HEK293 (cell line): Measurements from ENCODE around the gene PRKAR2B.

Experiments used
- CTCF ChIA-PET: fragments of 350-600 bp; formaldehyde crosslinking; extraction: SDS; loops from one replicate; lab custom pipeline; 2021; ENCODE audit warnings: antibody characterized with exemption; lab: Yijun Ruan, JAX
- POLR2A ChIA-PET: fragments of 300-600 bp; formaldehyde crosslinking; extraction: SDS; loops from one replicate; lab custom pipeline; 2020; ENCODE audit warnings: antibody characterized with exemption, inconsistent platforms; lab: Yijun Ruan, JAX
- H3K27ac ChIP-seq: fragments of 200-500 bp; sonication (Bioruptor generic); 2 replicates; pipeline ENCODE4 v1.5.1; 2014; ENCODE audit warnings: low read depth, low read length, control low read depth, inconsistent platforms; ENCODE audit errors: extremely low read depth
- H3K36me3 ChIP-seq, 2 experiments: fragments of 200-500 bp in 1 of 2; sonication (Bioruptor generic) in 1 of 2; 1 replicate in 1 of 2; 2 replicates in 1 of 2; pipeline ENCODE4 v1.5.1; 2014 to 2017; ENCODE audit warnings: inconsistent platforms in 2 of 2, low read length in 2 of 2; ENCODE audit not compliant: control insufficient read depth in 2 of 2, insufficient read depth in 1 of 2
- H3K4me1 ChIP-seq: fragments of 200-500 bp; sonication (Bioruptor generic); 2 replicates; pipeline ENCODE4 v1.5.1; 2014; ENCODE audit warnings: mild to moderate bottlenecking, low read length, inconsistent platforms; ENCODE audit not compliant: control insufficient read depth, insufficient read depth
- H3K4me3 ChIP-seq: 2 replicates; pipeline ENCODE4 v1.5.1; 2011; ENCODE audit warnings: low read depth, mild to moderate bottlenecking, control low read depth, low read length, moderate library complexity
- H3K9me3 ChIP-seq: fragments of 200-500 bp; sonication (Bioruptor generic); 2 replicates; pipeline ENCODE4 v1.5.1; 2014; ENCODE audit warnings: low read depth, low read length, inconsistent platforms; ENCODE audit not compliant: control insufficient read depth, insufficient read depth
- KLF1 ChIP-seq: fragments of 450-650 bp; formaldehyde crosslinking; IDR thresholded peaks from 2 replicates; pipeline ENCODE4 v1.5.1; 2016; ENCODE audit warnings: missing biosample characterization, missing genetic modification characterization
- KLF17 ChIP-seq: fragments of 450-650 bp; formaldehyde crosslinking; IDR thresholded peaks from 2 replicates; pipeline ENCODE4 v1.5.1; 2016; ENCODE audit warnings: missing biosample characterization, missing genetic modification characterization
- MZF1 ChIP-seq: fragments of 450-650 bp; formaldehyde crosslinking; IDR thresholded peaks from 2 replicates; pipeline ENCODE4 v1.5.1; 2017; ENCODE audit warnings: missing biosample characterization, missing genetic modification characterization, borderline replicate concordance
- SCRT1 ChIP-seq: fragments of 450-650 bp; formaldehyde crosslinking; IDR thresholded peaks from 2 replicates; pipeline ENCODE4 v1.5.1; 2016; ENCODE audit warnings: missing biosample characterization, missing genetic modification characterization, borderline replicate concordance
- SP7 ChIP-seq: fragments of 450-650 bp; formaldehyde crosslinking; IDR thresholded peaks from 2 replicates; pipeline ENCODE4 v1.5.1; 2016; ENCODE audit warnings: missing biosample characterization, missing genetic modification characterization
- ZNF112 ChIP-seq: fragments of 450-650 bp; formaldehyde crosslinking; IDR thresholded peaks from 2 replicates; pipeline ENCODE4 v1.5.0; 2017; ENCODE audit warnings: missing biosample characterization, missing genetic modification characterization
- ZNF146 ChIP-seq: fragments of 450-650 bp; formaldehyde crosslinking; IDR thresholded peaks from 2 replicates; pipeline ENCODE4 v1.5.1; 2016; ENCODE audit warnings: missing biosample characterization, missing genetic modification characterization
- ZNF157 ChIP-seq: fragments of 450-650 bp; formaldehyde crosslinking; IDR thresholded peaks from 2 replicates; pipeline ENCODE4 v1.5.1; 2016; ENCODE audit warnings: missing biosample characterization, missing genetic modification characterization
- ZNF280C ChIP-seq: fragments of 450-650 bp; formaldehyde crosslinking; IDR thresholded peaks from 2 replicates; pipeline ENCODE4 v1.5.1; 2016; ENCODE audit warnings: missing biosample characterization, missing genetic modification characterization
- ZNF311 ChIP-seq: fragments of 450-650 bp; formaldehyde crosslinking; IDR thresholded peaks from 2 replicates; pipeline ENCODE4 v1.5.1; 2017; ENCODE audit warnings: missing biosample characterization, missing genetic modification characterization, borderline replicate concordance
- ZNF529 ChIP-seq: fragments of 450-650 bp; formaldehyde crosslinking; IDR thresholded peaks from 2 replicates; pipeline ENCODE4 v1.5.1; 2017; ENCODE audit warnings: missing genetic modification characterization, missing biosample characterization; ENCODE audit not compliant: insufficient replicate concordance
- ZNF670 ChIP-seq: fragments of 450-650 bp; formaldehyde crosslinking; IDR thresholded peaks from 2 replicates; pipeline ENCODE4 v1.5.1; 2016; ENCODE audit warnings: missing biosample characterization, missing genetic modification characterization, low read depth
- ZNF677 ChIP-seq: fragments of 450-650 bp; IDR thresholded peaks from 2 replicates; pipeline ENCODE4 v1.5.0; 2018; ENCODE audit warnings: missing biosample characterization, mild to moderate bottlenecking, missing genetic modification characterization, moderate library complexity
- ZNF792 ChIP-seq: fragments of 450-650 bp; formaldehyde crosslinking; IDR thresholded peaks from 2 replicates; pipeline ENCODE4 v1.5.1; 2016; ENCODE audit warnings: missing biosample characterization, missing genetic modification characterization
- ZSCAN23 ChIP-seq: fragments of 450-650 bp; formaldehyde crosslinking; IDR thresholded peaks from 2 replicates; pipeline ENCODE4 v1.5.1; 2016; ENCODE audit warnings: missing biosample characterization, missing genetic modification characterization
- TF ChIP-seq, protein P1 (sequence below): fragments of 450-650 bp; formaldehyde crosslinking; IDR thresholded peaks from 2 replicates; pipeline ENCODE4 v1.5.1; 2016; ENCODE audit warnings: missing biosample characterization, missing genetic modification characterization
- TF ChIP-seq, protein P2 (sequence below): fragments of 450-650 bp; formaldehyde crosslinking; IDR thresholded peaks from 2 replicates; pipeline ENCODE4 v1.5.1; 2017; ENCODE audit warnings: missing biosample characterization, missing genetic modification characterization
- TF ChIP-seq, protein P3 (sequence below): fragments of 450-650 bp; formaldehyde crosslinking; IDR thresholded peaks from 2 replicates; pipeline ENCODE4 v1.5.1; 2016; ENCODE audit warnings: missing biosample characterization, missing genetic modification characterization

Gene PRKAR2B

GRCh38 chr7:107122486-107122911 is 78.0 kb downstream of the PRKAR2B start:
- POLR2A ChIA-PET: no interaction called here
- CTCF ChIA-PET: interaction anchor here (0.9 to 1.2 kb wide), 3 partner anchors 30 to 330 kb away, joined by 3 to 4 read pairs (median 3); no protein-coding TSS in a partner anchor
- Histone ChIP-seq H3K27ac (no peak overlapping the region), H3K4me3 (no peak overlapping the region), H3K36me3 (no peaks in the 10 kb centered on the region), H3K4me1 (peaks cover 7% of the 10 kb centered on the region), H3K9me3 (no peaks in the 10 kb centered on the region)
- TF ChIP-seq, protein P1, sequence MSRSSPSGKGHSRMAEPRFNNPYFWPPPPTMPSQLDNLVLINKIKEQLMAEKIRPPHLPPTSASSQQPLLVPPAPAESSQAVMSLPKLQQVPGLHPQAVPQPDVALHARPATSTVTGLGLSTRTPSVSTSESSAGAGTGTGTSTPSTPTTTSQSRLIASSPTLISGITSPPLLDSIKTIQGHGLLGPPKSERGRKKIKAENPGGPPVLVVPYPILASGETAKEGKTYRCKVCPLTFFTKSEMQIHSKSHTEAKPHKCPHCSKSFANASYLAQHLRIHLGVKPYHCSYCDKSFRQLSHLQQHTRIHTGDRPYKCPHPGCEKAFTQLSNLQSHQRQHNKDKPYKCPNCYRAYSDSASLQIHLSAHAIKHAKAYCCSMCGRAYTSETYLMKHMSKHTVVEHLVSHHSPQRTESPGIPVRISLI (tag by site-specific recombination): no peak
- TF ChIP-seq, protein P2, sequence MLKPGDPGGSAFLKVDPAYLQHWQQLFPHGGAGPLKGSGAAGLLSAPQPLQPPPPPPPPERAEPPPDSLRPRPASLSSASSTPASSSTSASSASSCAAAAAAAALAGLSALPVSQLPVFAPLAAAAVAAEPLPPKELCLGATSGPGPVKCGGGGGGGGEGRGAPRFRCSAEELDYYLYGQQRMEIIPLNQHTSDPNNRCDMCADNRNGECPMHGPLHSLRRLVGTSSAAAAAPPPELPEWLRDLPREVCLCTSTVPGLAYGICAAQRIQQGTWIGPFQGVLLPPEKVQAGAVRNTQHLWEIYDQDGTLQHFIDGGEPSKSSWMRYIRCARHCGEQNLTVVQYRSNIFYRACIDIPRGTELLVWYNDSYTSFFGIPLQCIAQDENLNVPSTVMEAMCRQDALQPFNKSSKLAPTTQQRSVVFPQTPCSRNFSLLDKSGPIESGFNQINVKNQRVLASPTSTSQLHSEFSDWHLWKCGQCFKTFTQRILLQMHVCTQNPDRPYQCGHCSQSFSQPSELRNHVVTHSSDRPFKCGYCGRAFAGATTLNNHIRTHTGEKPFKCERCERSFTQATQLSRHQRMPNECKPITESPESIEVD (tag by site-specific recombination): peak; percentile 82

DNA sequence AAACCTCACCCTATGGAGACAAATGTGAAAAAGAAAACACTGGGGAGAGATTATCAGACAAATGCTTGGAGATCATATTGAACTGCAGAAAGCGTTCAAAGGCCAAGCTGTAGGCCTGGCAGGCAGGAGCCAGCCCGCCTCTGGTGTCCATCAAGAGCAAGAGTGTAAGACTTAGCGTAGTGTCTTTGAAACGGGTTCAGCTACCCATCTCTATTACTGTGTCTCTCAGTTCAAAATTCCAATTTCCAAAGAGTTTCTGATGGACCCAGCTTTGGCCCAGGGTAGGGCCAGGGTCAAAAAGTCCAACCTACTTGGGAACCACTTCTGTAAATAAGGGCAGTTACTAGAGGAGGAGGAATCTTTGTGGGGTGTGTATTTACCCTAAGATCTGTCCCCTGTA is 78.9 kb downstream of the PRKAR2B start:
- ChIA-PET CTCF (interaction anchor here (1.1 kb wide), 1 partner anchor 29 kb away, joined by 4 read pairs; no protein-coding TSS in a partner anchor), POLR2A (no interaction called here)
- Histone ChIP-seq H3K4me3 (no peak overlapping the region), H3K9me3 (no peaks in the 10 kb centered on the region), H3K4me1 (peaks cover 7% of the 10 kb centered on the region), H3K27ac (no peak overlapping the region), H3K36me3 (no peaks in the 10 kb centered on the region)
- TF ChIP-seq ZNF311: no peak
- no peak for TF ChIP-seq ZNF157 (tag by site-specific recombination)
- no peak for TF ChIP-seq ZNF529 (tag by site-specific recombination)
- no peak for TF ChIP-seq ZNF112
- no peak for TF ChIP-seq ZNF677 (tag by site-specific recombination)
- TF ChIP-seq, protein P3, sequence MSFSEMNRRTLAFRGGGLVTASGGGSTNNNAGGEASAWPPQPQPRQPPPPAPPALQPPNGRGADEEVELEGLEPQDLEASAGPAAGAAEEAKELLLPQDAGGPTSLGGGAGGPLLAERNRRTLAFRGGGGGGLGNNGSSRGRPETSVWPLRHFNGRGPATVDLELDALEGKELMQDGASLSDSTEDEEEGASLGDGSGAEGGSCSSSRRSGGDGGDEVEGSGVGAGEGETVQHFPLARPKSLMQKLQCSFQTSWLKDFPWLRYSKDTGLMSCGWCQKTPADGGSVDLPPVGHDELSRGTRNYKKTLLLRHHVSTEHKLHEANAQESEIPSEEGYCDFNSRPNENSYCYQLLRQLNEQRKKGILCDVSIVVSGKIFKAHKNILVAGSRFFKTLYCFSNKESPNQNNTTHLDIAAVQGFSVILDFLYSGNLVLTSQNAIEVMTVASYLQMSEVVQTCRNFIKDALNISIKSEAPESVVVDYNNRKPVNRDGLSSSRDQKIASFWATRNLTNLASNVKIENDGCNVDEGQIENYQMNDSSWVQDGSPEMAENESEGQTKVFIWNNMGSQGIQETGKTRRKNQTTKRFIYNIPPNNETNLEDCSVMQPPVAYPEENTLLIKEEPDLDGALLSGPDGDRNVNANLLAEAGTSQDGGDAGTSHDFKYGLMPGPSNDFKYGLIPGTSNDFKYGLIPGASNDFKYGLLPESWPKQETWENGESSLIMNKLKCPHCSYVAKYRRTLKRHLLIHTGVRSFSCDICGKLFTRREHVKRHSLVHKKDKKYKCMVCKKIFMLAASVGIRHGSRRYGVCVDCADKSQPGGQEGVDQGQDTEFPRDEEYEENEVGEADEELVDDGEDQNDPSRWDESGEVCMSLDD (tag by site-specific recombination): no peak
- TF ChIP-seq ZNF670 (tag by site-specific recombination): no peak
- TF ChIP-seq ZNF280C (tag by site-specific recombination): no peak
- TF ChIP-seq ZNF792 (tag by site-specific recombination): no peak
- TF ChIP-seq ZNF146 (tag by site-specific recombination): no peak
- TF ChIP-seq ZSCAN23 (tag by site-specific recombination): no peak

DNA sequence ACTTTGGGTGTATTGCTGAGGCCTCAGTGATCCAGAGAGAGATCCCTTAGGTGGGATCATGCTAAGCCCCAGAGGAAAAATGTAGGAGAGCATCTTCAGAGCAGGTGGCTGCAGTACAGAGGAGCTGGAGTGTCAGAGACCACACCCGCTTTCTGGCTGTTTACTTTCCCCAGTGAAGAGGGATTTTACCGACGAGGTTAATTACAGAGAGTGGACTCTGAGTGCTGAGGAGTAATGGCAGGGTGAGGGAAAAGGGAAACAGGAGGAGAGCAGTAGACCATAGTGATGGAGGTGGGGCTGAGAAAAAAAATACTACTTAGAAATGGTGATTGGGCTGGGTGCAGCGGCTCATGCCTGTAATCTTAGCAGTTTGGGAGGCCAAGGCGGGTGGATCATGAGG is 81.0 kb downstream of the PRKAR2B start:
- CTCF ChIA-PET: no interaction called here
- H3K4me3 ChIP-seq: no peak overlapping the region
- H3K27ac ChIP-seq: no peak overlapping the region
- no peaks in the 10 kb centered on the region for H3K36me3 ChIP-seq
- POLR2A ChIA-PET: no interaction called here
- no peaks in the 10 kb centered on the region for H3K9me3 ChIP-seq
- TF ChIP-seq MZF1 (tag by site-specific recombination): peak; percentile 99; the same call in 1 of the 2 replicates
- no peak for TF ChIP-seq KLF17 (tag by site-specific recombination)
- TF ChIP-seq SCRT1 (tag by site-specific recombination): no peak
- TF ChIP-seq SP7: peak; percentile 98
- peak; percentile 84 for TF ChIP-seq KLF1 (tag by site-specific recombination)
- no peaks in the 10 kb centered on the region for H3K4me1 ChIP-seq
